Measurements from ENCODE around the gene TPST1.

GRCh38 chr7:66321283-66321682, 116.1 kb downstream of the TPST1 start:
- TF ChIP-seq, protein P1, sequence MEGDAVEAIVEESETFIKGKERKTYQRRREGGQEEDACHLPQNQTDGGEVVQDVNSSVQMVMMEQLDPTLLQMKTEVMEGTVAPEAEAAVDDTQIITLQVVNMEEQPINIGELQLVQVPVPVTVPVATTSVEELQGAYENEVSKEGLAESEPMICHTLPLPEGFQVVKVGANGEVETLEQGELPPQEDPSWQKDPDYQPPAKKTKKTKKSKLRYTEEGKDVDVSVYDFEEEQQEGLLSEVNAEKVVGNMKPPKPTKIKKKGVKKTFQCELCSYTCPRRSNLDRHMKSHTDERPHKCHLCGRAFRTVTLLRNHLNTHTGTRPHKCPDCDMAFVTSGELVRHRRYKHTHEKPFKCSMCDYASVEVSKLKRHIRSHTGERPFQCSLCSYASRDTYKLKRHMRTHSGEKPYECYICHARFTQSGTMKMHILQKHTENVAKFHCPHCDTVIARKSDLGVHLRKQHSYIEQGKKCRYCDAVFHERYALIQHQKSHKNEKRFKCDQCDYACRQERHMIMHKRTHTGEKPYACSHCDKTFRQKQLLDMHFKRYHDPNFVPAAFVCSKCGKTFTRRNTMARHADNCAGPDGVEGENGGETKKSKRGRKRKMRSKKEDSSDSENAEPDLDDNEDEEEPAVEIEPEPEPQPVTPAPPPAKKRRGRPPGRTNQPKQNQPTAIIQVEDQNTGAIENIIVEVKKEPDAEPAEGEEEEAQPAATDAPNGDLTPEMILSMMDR (IDR thresholded peaks at IDR 0.05): no peak
- no peak for TF ChIP-seq POLR2A (IDR thresholded peaks at IDR 0.05)
